Endothelial cell (in vitro differentiated cells): ENCODE data around the gene MAGI2. TPM values are rescaled to one million over a fixed set of nuclear protein-coding genes. Genes with fewer than 3 reads are reported as not detected.
"Not testable (repeated sequence)": the region's sequence is repeated elsewhere in the genome, so short reads cannot be mapped to it uniquely, and the experiment has no call there.

ENCODE experiments used
- DNase-seq: peaks from one replicate; pipeline ENCODE4 v3.0.0; 2021; ENCODE audit warnings: low spot score
- H3K27ac Mint-ChIP-seq: one replicate; pipeline ENCODE4 v1.8.0; 2021; ENCODE audit warnings: mixed read lengths, inconsistent platforms; ENCODE audit not compliant: unreplicated experiment
- H3K27me3 Mint-ChIP-seq: one replicate; pipeline ENCODE4 v1.8.0; 2021; ENCODE audit warnings: mild to moderate bottlenecking, moderate library complexity, mixed read lengths, inconsistent platforms; ENCODE audit not compliant: unreplicated experiment
- H3K36me3 Mint-ChIP-seq: one replicate; pipeline ENCODE4 v1.8.0; 2021; ENCODE audit warnings: mild to moderate bottlenecking, low read depth, mixed read lengths, inconsistent platforms; ENCODE audit not compliant: unreplicated experiment
- H3K4me1 Mint-ChIP-seq: one replicate; pipeline ENCODE4 v1.8.0; 2021; ENCODE audit warnings: mild to moderate bottlenecking, mixed read lengths, inconsistent platforms; ENCODE audit not compliant: unreplicated experiment
- H3K4me3 Mint-ChIP-seq: one replicate; pipeline ENCODE4 v1.8.0; 2021; ENCODE audit warnings: mild to moderate bottlenecking, mixed read lengths, inconsistent platforms; ENCODE audit not compliant: unreplicated experiment
- H3K9me3 Mint-ChIP-seq: one replicate; pipeline ENCODE4 v1.8.0; 2021; ENCODE audit warnings: mixed read lengths, inconsistent platforms; ENCODE audit not compliant: unreplicated experiment
- total RNA-seq: library from RNA; stranded (reverse); fragmentation: NEBNext Ultra II Directional; extraction: Animal tissue kit (Norgen Biotek cat#: 25700); gene quantifications from one replicate; pipeline ENCODE4 v1.2.1, GENCODE V29; 2021; ENCODE audit not compliant: unreplicated experiment
- TF ChIP-seq, protein P1 (sequence below): fragments of 200-600 bp; sonication (generic); IDR thresholded peaks from one replicate; pipeline ENCODE4 v1.5.0; 2021; ENCODE audit warnings: antibody characterized with exemption; ENCODE audit not compliant: unreplicated experiment

MAGI2 gene
- total RNA-seq, 1 donor from 2014 or later, result 6.3 TPM

DNA sequence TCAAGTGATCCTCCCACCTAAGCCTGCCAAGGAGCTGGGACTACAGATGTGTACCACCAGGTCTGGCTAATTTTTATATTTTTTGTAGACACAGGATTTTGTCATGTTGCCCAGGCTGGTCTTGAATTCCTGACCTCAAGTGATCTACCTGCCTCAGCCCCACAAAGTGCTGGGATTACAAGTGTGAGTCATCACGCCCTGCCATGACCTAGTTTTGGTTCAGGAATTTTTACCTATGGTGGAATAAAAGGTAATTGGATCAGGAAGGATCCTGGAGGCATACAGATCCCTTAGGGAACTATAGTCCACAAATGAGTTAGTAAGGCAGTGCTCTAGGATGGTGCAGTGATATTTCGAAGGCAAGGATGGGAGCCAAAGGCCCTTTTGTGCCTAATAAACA, 937.0 kb downstream of the MAGI2 start:
- Mint-ChIP-seq H3K27me3 (no peaks in the 10 kb centered on the region), H3K4me1 (no peaks in the 10 kb centered on the region), H3K4me3 (no peak overlapping the region), H3K9me3 (no peaks in the 10 kb centered on the region), H3K36me3 (no peaks in the 10 kb centered on the region), H3K27ac (no peak overlapping the region)
- TF ChIP-seq, protein P1, sequence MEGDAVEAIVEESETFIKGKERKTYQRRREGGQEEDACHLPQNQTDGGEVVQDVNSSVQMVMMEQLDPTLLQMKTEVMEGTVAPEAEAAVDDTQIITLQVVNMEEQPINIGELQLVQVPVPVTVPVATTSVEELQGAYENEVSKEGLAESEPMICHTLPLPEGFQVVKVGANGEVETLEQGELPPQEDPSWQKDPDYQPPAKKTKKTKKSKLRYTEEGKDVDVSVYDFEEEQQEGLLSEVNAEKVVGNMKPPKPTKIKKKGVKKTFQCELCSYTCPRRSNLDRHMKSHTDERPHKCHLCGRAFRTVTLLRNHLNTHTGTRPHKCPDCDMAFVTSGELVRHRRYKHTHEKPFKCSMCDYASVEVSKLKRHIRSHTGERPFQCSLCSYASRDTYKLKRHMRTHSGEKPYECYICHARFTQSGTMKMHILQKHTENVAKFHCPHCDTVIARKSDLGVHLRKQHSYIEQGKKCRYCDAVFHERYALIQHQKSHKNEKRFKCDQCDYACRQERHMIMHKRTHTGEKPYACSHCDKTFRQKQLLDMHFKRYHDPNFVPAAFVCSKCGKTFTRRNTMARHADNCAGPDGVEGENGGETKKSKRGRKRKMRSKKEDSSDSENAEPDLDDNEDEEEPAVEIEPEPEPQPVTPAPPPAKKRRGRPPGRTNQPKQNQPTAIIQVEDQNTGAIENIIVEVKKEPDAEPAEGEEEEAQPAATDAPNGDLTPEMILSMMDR, result no peak
- no peak for DNase-seq

DNA sequence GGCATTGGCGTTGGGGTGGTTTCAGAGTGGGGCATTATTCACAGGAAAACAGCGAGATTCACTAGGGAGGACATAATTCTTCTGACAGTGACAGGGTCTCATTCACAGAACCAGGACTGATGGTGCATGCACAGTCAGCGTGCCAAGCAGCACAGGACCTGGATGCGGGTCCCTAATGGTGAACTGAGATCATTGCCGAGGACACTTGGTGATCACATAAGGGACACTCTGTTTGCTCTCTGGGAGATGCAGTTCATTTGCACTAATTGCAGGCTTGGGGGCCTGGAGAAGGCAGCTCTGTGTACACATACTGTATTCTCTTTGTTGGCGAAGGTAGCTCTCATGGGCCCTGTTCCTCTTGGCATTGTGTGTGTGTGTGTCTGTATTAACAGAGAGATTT, 938.8 kb downstream of the MAGI2 start:
- H3K4me3 Mint-ChIP-seq, result no peak overlapping the region
- TF ChIP-seq, protein P1, result no peak
- peak overlapping the region; percentile 57 for H3K27ac Mint-ChIP-seq
- H3K27me3 Mint-ChIP-seq, result no peaks in the 10 kb centered on the region
- no peaks in the 10 kb centered on the region for H3K4me1 Mint-ChIP-seq
- H3K9me3 Mint-ChIP-seq, result no peaks in the 10 kb centered on the region
- DNase-seq, result no peak
- H3K36me3 Mint-ChIP-seq, result no peaks in the 10 kb centered on the region

DNA sequence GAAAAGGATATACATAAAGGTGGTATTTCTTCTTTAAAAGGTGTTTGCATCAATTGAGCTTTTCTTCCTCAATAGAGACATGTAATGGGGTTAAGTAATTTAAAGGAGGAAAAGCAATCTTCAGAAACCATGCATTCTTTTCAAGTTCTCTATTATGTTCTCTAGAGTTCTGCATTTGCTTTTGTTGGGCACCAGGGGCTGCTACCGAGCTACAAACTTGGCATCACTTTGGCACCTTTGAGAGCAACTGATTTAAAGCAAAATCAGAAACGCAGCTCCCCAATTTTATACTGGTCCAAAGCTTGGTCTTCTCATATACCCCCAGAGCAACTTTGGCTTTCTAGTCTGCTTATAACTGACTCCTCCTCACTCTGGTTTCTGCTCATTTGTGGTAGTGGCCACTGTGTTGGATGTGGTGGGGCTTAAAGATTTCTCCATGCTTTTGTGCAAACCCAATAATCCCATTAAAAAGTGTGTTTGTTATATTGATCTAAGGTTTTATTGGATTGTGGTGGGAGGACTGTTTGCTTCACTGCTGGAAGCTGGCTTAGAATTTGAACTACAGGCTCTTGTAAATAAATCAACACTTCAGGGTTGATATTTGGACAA, 942.8 kb downstream of the MAGI2 start:
- H3K4me3 Mint-ChIP-seq, result no peak overlapping the region
- no peaks in the 10 kb centered on the region for H3K36me3 Mint-ChIP-seq
- no peaks in the 10 kb centered on the region for H3K9me3 Mint-ChIP-seq
- peak; percentile 62 for DNase-seq
- H3K27ac Mint-ChIP-seq, result no peak overlapping the region
- H3K27me3 Mint-ChIP-seq, result no peaks in the 10 kb centered on the region
- no peaks in the 10 kb centered on the region for H3K4me1 Mint-ChIP-seq
- TF ChIP-seq, protein P1, result peak; percentile 63

DNA sequence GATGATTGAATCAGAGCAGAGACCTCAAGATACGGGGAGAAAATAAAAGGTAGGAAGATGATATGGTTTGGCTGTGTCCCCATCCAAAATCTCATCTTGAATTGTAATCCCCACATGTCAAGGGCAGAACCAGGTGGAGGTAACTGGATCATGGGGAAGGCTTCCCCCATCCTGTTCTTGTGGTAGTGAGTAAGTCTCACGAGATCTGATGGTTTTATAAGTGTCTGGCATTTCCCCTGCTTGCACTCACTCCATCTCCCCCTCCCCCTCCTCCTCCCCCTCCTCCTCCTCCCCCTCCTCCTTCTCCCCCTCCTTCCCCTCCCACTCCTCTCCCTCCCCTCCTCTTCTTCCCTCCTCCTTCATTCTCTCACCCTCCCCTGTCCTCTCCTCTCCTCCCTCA, 950.2 kb downstream of the MAGI2 start:
- not testable (repeated sequence) for H3K27ac Mint-ChIP-seq, H3K4me3 Mint-ChIP-seq, H3K36me3 Mint-ChIP-seq, DNase-seq, H3K27me3 Mint-ChIP-seq, H3K9me3 Mint-ChIP-seq, H3K4me1 Mint-ChIP-seq

DNA sequence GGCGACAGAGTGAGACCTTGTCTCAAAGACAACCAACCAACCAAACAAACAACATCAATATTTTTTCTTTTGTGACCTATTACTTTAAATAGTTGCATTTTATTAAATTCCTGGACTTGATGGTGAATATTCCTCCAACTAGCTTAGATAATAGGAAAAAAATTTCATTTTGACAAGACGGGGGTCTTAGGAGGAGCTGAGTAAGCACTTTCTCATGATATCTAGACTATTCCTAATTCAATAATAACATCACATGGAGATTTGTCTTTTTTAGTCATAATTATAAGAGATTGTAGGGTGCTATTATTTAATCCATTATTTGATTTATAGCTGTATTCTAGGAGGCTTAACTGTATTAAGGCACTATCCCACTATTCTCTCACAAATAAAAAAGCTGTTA, 952.4 kb downstream of the MAGI2 start:
- Mint-ChIP-seq H3K27me3 (no peaks in the 10 kb centered on the region), H3K4me3 (no peak overlapping the region), H3K27ac (no peak overlapping the region), H3K36me3 (no peaks in the 10 kb centered on the region), H3K4me1 (no peaks in the 10 kb centered on the region), H3K9me3 (no peaks in the 10 kb centered on the region)
- no peak for DNase-seq
- TF ChIP-seq, protein P1, result no peak
